ENCODE data around the gene ZC3H13.

Gene ZC3H13

GRCh38 chr13:46052319-46053161, at the start of gene ZC3H13:
Gene ZC3H13 (minus strand): TSS chr13:46052746. CDS start chr13:46045507, 7,239 bp downstream.
- peak; percentile 96 for DNase-seq

- DNase-seq, result no peak
Observed at GRCh38 chr13:46102255-46102605, 49.7 kb upstream of the ZC3H13 start.

- no peak for DNase-seq
Observed at GRCh38 chr13:46101484-46102254, 49.1 kb upstream of the ZC3H13 start.

GRCh38 chr13:46101002-46101401, 48.5 kb upstream of the ZC3H13 start:
- DNase-seq, result no peak

- DNase-seq, result no peak
Observed at GRCh38 chr13:46100191-46100815, 47.8 kb upstream of the ZC3H13 start.

GRCh38 chr13:46097663-46098062, 45.1 kb upstream of the ZC3H13 start:
- no peak for DNase-seq

- DNase-seq, result no peak
Observed at GRCh38 chr13:46097015-46097414, 44.5 kb upstream of the ZC3H13 start.

GRCh38 chr13:46094478-46094877, 41.9 kb upstream of the ZC3H13 start:
- DNase-seq, result no peak

- no peak for DNase-seq
Observed at GRCh38 chr13:46088821-46089562, 36.4 kb upstream of the ZC3H13 start.

- no peak for DNase-seq
Observed at GRCh38 chr13:46087481-46087880, 34.9 kb upstream of the ZC3H13 start.

- DNase-seq, result no peak
Observed at GRCh38 chr13:46086985-46087384, 34.4 kb upstream of the ZC3H13 start.

GRCh38 chr13:46086421-46086922, 33.9 kb upstream of the ZC3H13 start:
- DNase-seq, result no peak

- DNase-seq, result no peak
Observed at GRCh38 chr13:46085737-46086136, 33.2 kb upstream of the ZC3H13 start.

- DNase-seq, result no peak
Observed at GRCh38 chr13:46082324-46082723, 29.8 kb upstream of the ZC3H13 start.

- DNase-seq, result no peak
Observed at GRCh38 chr13:46079770-46080169, 27.2 kb upstream of the ZC3H13 start.

- no peak for DNase-seq
Observed at GRCh38 chr13:46077265-46077664, 24.7 kb upstream of the ZC3H13 start.

GRCh38 chr13:46076827-46077226, 24.3 kb upstream of the ZC3H13 start:
- no peak for DNase-seq

- no peak for DNase-seq
Observed at GRCh38 chr13:46075811-46076210, 23.3 kb upstream of the ZC3H13 start.

- no peak for DNase-seq
Observed at GRCh38 chr13:46071590-46072249, 19.2 kb upstream of the ZC3H13 start.

- no peak for DNase-seq
Observed at GRCh38 chr13:46063292-46063691, 10.7 kb upstream of the ZC3H13 start.

GRCh38 chr13:46062185-46062584, 9.6 kb upstream of the ZC3H13 start:
- no peak for DNase-seq

GRCh38 chr13:46059405-46059804, 6.9 kb upstream of the ZC3H13 start:
- no peak for DNase-seq

Data from activated CD4-positive, alpha-beta T cell treated with anti-CD3 and anti-CD28 coated beads, Interleukin-10, Interleukin-2, amounts not matched to agents 100 ng/mL and 50 ng/mL, durations not matched to agents 16 hours and 8 hours (primary cell).